ENCODE data around the gene METRNL. TPM values are rescaled to one million over a fixed set of nuclear protein-coding genes. Genes with fewer than 3 reads are reported as not detected.

Gene METRNL
- total RNA-seq, 1 experiment from 2014 or later: 33.8 TPM

DNA sequence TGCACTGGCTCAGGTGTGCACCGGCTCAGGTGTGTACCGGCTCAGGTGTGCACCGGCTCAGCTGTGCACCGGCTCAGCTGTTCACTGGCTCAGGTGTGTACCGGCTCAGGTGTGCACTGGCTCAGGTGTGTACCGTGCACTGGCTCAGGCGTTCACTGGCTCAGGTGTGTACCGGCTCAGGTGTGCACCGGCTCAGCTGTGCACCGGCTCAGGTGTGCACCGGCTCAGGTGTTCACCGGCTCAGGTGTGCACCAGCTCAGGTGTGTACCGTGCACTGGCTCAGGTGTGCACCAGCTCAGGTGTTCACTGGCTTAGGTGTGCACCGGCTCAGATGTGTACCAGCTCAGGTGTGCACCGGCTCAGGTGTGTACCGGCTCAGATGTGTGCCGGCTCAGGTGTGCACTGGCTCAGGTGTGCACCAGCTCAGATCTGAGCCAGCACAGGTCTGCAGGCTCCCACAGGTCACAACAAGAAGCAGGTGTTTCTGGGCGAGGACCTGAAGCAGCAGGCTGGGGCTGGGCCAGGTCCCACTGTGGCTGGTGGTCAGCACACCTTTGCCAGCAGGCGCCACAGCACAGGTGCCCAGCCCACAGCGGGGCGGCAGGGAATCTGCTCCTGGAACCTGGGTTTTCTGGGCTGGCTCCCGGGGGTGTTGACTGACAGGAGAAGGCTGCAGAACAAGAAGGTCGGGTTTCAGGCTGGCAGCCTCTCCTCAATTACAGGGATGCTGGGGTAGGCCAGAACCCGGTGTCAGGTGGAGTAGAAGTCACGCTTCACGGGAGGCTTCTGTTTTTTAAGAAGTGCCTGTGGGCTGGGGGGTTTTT is 17.2 kb downstream of the METRNL start:
- DNase-seq: no peak
- Histone ChIP-seq H3K27me3 (replicated peaks; ENCODE audit: control insufficient read depth, insufficient read depth, low read length) (no peaks in the 10 kb centered on the region), H3K4me1 (peaks cover 29% of the 10 kb centered on the region), H3K9me3 (no peaks in the 10 kb centered on the region), H3K4me3 (ENCODE audit: low read depth, low read length) (no peak overlapping the region), H3K36me3 (ENCODE audit: control insufficient read depth, insufficient read depth, low read length) (peaks cover 2% of the 10 kb centered on the region)
- POLR2A ChIA-PET: no interaction called here
- TF ChIP-seq CTCF (IDR thresholded peaks at IDR 0.05; ENCODE audit: insufficient read depth in 1 of 2, low read depth in 1 of 2, low read length in 1 of 2, severe bottlenecking in 1 of 2, unreplicated experiment in 1 of 2): no peak
- Mint-ChIP-seq H3K27me3 (ENCODE audit: insufficient read depth, unreplicated experiment) (no peaks in the 10 kb centered on the region), H3K9me3 (ENCODE audit: unreplicated experiment) (no peaks in the 10 kb centered on the region), H3K4me1 (ENCODE audit: low read depth, unreplicated experiment) (no peaks in the 10 kb centered on the region), H3K4me3 (ENCODE audit: unreplicated experiment) (no peak overlapping the region), H3K27ac (ENCODE audit: unreplicated experiment) (no peak overlapping the region), H3K36me3 (ENCODE audit: insufficient read depth, unreplicated experiment) (peaks cover 53% of the 10 kb centered on the region)
- CTCF ChIA-PET: interaction anchor here (1.4 kb wide), 2 partner anchors 11 to 18 kb away, joined by 3 to 6 read pairs; no protein-coding TSS in a partner anchor
- intact Hi-C loops (cut with micrococcal nuclease; ENCODE audit: unreplicated experiment): no loop called here
- BruUV-seq (replicated peaks): no TSS peak

DNA sequence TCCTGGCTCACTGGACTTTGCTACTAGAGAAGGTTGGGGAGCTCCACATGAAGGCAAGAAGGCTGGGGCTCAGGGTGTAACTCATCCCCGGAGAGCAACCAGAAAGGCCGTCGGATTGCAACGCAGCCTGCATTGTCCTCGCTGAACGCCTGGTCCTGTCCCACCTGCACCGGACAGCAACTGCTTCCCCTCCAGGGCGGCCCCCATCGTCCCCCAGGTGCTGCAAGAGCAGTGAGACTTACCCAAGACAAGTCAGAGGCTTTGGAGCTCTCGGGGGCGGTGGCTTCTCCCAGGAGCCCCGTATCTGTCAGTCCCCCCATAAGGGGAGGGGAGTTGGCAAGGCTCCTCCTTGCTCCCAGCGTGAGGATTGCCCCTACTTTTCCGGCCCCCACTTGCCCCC is 18.4 kb downstream of the METRNL start:
- intact Hi-C loops (cut with micrococcal nuclease; ENCODE audit: unreplicated experiment): no loop called here
- CTCF ChIA-PET: no interaction called here

More for the DNA sequence above, 18.4 kb downstream of the METRNL start:
- Mint-ChIP-seq H3K27ac (ENCODE audit: unreplicated experiment) (no peak overlapping the region), H3K27me3 (ENCODE audit: insufficient read depth, unreplicated experiment) (no peaks in the 10 kb centered on the region), H3K4me3 (ENCODE audit: unreplicated experiment) (no peak overlapping the region), H3K9me3 (ENCODE audit: unreplicated experiment) (no peaks in the 10 kb centered on the region), H3K4me1 (ENCODE audit: low read depth, unreplicated experiment) (no peaks in the 10 kb centered on the region), H3K36me3 (ENCODE audit: insufficient read depth, unreplicated experiment) (peaks cover 41% of the 10 kb centered on the region)
- no peak for DNase-seq
- BruUV-seq (replicated peaks): no TSS peak
- Histone ChIP-seq H3K27me3 (replicated peaks; ENCODE audit: control insufficient read depth, insufficient read depth, low read length) (no peaks in the 10 kb centered on the region), H3K36me3 (ENCODE audit: control insufficient read depth, insufficient read depth, low read length) (peaks cover 2% of the 10 kb centered on the region), H3K4me1 (peaks cover 22% of the 10 kb centered on the region), H3K9me3 (no peaks in the 10 kb centered on the region), H3K4me3 (ENCODE audit: low read depth, low read length) (no peak overlapping the region)
- TF ChIP-seq CTCF (IDR thresholded peaks at IDR 0.05; ENCODE audit: insufficient read depth in 1 of 2, low read depth in 1 of 2, low read length in 1 of 2, severe bottlenecking in 1 of 2, unreplicated experiment in 1 of 2): no peak
- POLR2A ChIA-PET: no interaction called here

Measured in Caco-2 (cell line).